ENCODE data around the gene PRR35.

PRR35 gene

GRCh38 chr16:528111-529011 lies 31.8 kb upstream of the PRR35 start:
- DNase-seq (ENCODE audit: low read depth in 2 of 2) = peak; percentile 22 to 40

- no peak for DNase-seq (ENCODE audit: low read depth in 2 of 2)
These were observed 31.1 kb upstream of the PRR35 start for GRCh38 chr16:529012-529575.

GRCh38 chr16:530111-530817 lies 29.9 kb upstream of the PRR35 start:
- no peak for DNase-seq (ENCODE audit: low read depth in 2 of 2)

- no peak for DNase-seq (ENCODE audit: low read depth in 2 of 2)
These were observed 28.6 kb upstream of the PRR35 start for GRCh38 chr16:531494-532125.

GRCh38 chr16:533391-534123 lies 26.6 kb upstream of the PRR35 start:
- DNase-seq (ENCODE audit: low read depth in 2 of 2) = no peak

GRCh38 chr16:534135-534534 lies 26.1 kb upstream of the PRR35 start:
- no peak for DNase-seq (ENCODE audit: low read depth in 2 of 2)

- DNase-seq (ENCODE audit: low read depth in 2 of 2) = no peak
These were observed 25.2 kb upstream of the PRR35 start for GRCh38 chr16:534856-535445.

GRCh38 chr16:535446-536405 lies 24.5 kb upstream of the PRR35 start:
- no peak for DNase-seq (ENCODE audit: low read depth in 2 of 2)

- no peak for DNase-seq (ENCODE audit: low read depth in 2 of 2)
These were observed 23.4 kb upstream of the PRR35 start for GRCh38 chr16:536746-537145.

GRCh38 chr16:537415-538335 lies 22.5 kb upstream of the PRR35 start:
- no peak for DNase-seq (ENCODE audit: low read depth in 2 of 2)

GRCh38 chr16:539901-540530 lies 20.2 kb upstream of the PRR35 start:
- no peak for DNase-seq (ENCODE audit: low read depth in 2 of 2)

GRCh38 chr16:540645-541340 lies 19.4 kb upstream of the PRR35 start:
- no peak for DNase-seq (ENCODE audit: low read depth in 2 of 2)

GRCh38 chr16:543301-544164 lies 16.7 kb upstream of the PRR35 start:
- DNase-seq (ENCODE audit: low read depth in 2 of 2) = no peak

GRCh38 chr16:544517-544916 lies 15.7 kb upstream of the PRR35 start:
- DNase-seq (ENCODE audit: low read depth in 2 of 2) = no peak

GRCh38 chr16:546909-547770 lies 13.1 kb upstream of the PRR35 start:
- peak in 1 of 2 donors; percentile 36 for DNase-seq (ENCODE audit: low read depth in 2 of 2)

GRCh38 chr16:548586-548985 lies 11.6 kb upstream of the PRR35 start:
- no peak for DNase-seq (ENCODE audit: low read depth in 2 of 2)
